VCaP (cell line): ENCODE data around the gene CYB561.

Experiments
- H3K27ac ChIP-seq: fragments of 450-650 bp; 2 replicates; pipeline ENCODE4 v1.5.1; 2017
- CTCF ChIP-seq: fragments of 450-650 bp; conservative IDR thresholded peaks from 2 replicates; pipeline ENCODE4 v1.5.1; 2017; ENCODE audit warnings: mild to moderate bottlenecking, moderate library complexity

CYB561 gene

GRCh38 chr17:63395075-63395805, 50.9 kb downstream of the CYB561 start:
- no peak for TF ChIP-seq CTCF
- no peak overlapping the region for H3K27ac ChIP-seq

DNA sequence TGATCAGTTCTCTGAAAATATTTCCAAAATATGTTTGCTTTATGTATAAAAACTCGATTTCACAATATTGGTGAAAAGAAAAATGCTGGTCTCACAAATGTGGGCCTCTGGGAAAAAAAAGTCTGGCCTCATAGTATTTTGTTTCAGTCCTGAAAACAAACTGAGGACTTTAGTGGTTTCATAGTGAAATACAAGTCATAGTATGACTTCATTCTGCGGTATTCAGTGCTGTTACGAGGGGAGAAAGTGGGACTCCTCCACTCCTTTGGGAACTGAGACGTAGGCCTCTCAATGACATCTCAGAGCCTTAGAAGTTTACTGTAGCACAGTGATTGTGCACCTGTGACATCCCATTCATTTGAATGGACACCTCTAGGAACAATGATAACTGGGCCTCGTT, 56.0 kb downstream of the CYB561 start:
- no peak for TF ChIP-seq CTCF

GRCh38 chr17:63387656-63388340, 58.3 kb downstream of the CYB561 start:
- TF ChIP-seq CTCF: no peak
- H3K27ac ChIP-seq: no peak overlapping the region

More for the DNA sequence above, 56.0 kb downstream of the CYB561 start:
- no peak overlapping the region for H3K27ac ChIP-seq

DNA sequence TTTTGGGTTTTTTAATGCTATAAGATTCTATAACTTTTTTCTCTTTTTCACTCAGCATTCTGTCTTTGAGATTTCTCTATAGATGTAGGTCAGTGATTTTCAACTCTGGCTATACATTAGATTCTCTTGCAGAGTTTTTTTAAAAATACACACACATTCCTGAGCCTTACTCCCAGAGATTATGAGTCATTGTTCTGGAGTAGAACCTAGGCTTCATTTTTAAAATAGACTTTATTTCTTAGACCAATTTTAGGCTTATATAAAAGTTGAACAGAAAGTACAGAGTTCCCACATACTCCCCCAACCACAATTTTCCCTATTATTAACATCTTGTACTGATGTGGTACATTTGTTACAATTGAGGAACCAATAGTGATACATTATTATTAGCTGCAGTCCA, 63.3 kb downstream of the CYB561 start:
- no peak for TF ChIP-seq CTCF
- no peak overlapping the region for H3K27ac ChIP-seq
